Gastrocnemius medialis (tissue), 4 donors: ENCODE data around the gene DTNBP1.

Experiments used
- CTCF ChIP-seq, 5 experiments: fragments of 450-650 bp in 3 of 5; fragments of 200-600 bp in 2 of 5; sonication (generic) in 2 of 5; IDR thresholded peaks in 4 of 5; conservative IDR thresholded peaks in 1 of 5; 1 replicate in 4 of 5; 2 replicates in 1 of 5; pipeline ENCODE4 v1.5.1; 2016 to 2019; ENCODE audit warnings: antibody characterized with exemption in 5 of 5, mild to moderate bottlenecking in 3 of 5, moderate library complexity in 3 of 5
- POLR2A ChIP-seq, 2 donors: fragments of 450-650 bp; IDR thresholded peaks; one replicate each; pipeline ENCODE4 v1.6.1; 2017; ENCODE audit warnings: antibody characterized with exemption in 2 of 2, mild to moderate bottlenecking in 2 of 2, moderate library complexity in 2 of 2

GRCh38 chr6:15474196-15474595 is 188.6 kb downstream of the DTNBP1 start:
- no peak for TF ChIP-seq CTCF (IDR thresholded peaks at IDR 0.05 in 4 of 5, conservative IDR thresholded peaks at IDR 0.05 in 1 of 5)
- TF ChIP-seq POLR2A (IDR thresholded peaks at IDR 0.05): no peak
